Activated CD8-positive, alpha-beta T cell treated with anti-CD3 and anti-CD28 coated beads for 36 hours (primary cell): ENCODE measurements around the gene PTPRCAP. TPM values are rescaled to one million over a fixed set of nuclear protein-coding genes. Genes with fewer than 3 reads are reported as not detected.
A peak's percentile ranks its signal among the peaks of the same experiment; 100 is the strongest.

ENCODE experiments used
- ATAC-seq: fragments of 200-7000 bp; cut with Tn5 transposase; one replicate; pipeline ENCODE4 v1.10.0; 2021; ENCODE audit warnings: mild to moderate bottlenecking, moderate library complexity
- CTCF ChIA-PET: fragments of 350-600 bp; sonication (Branson Sonifier 250); formaldehyde crosslinking; loops from one replicate; lab custom pipeline; 2021; ENCODE audit warnings: antibody characterized with exemption; lab: Charles Lee
- POLR2A ChIA-PET: fragments of 350-600 bp; sonication (Branson Sonifier 250); formaldehyde crosslinking; loops from one replicate; lab custom pipeline; 2021; ENCODE audit warnings: antibody characterized with exemption; lab: Charles Lee
- DNase-seq: peaks from one replicate; pipeline ENCODE4 v3.0.0-alpha.2; 2020
- H3K27ac Mint-ChIP-seq: one replicate; pipeline ENCODE4 v1.8.0; 2021; ENCODE audit warnings: mild to moderate bottlenecking, mixed read lengths
- H3K27me3 Mint-ChIP-seq: one replicate; pipeline ENCODE4 v1.8.0; 2021; ENCODE audit warnings: mixed read lengths
- H3K36me3 Mint-ChIP-seq: one replicate; pipeline ENCODE4 v1.8.0; 2021; ENCODE audit warnings: low read depth, mixed read lengths
- H3K4me1 Mint-ChIP-seq: one replicate; pipeline ENCODE4 v1.8.0; 2021; ENCODE audit warnings: low read depth, mixed read lengths
- H3K4me3 Mint-ChIP-seq: one replicate; pipeline ENCODE4 v1.8.0; 2021; ENCODE audit warnings: mild to moderate bottlenecking, moderate library complexity, mixed read lengths
- H3K9me3 Mint-ChIP-seq: one replicate; pipeline ENCODE4 v1.8.0; 2021; ENCODE audit warnings: mixed read lengths
- CTCF ChIP-seq: fragments of 200-600 bp; IDR thresholded peaks from one replicate; pipeline ENCODE4 v1.8.0; 2022; ENCODE audit warnings: antibody characterized with exemption, mild to moderate bottlenecking
- intact Hi-C: fragments of 100-400 bp; cut with micrococcal nuclease; formaldehyde crosslinking; loops from one replicate; pipeline ENCODE4 v1.10.0; 2022
- total RNA-seq, 2 experiments: library from RNA; stranded (reverse); gene quantifications; one replicate each; pipeline ENCODE4 v1.2.3, GENCODE V29; 2021

PTPRCAP gene
- total RNA-seq, 2 experiments from 2014 or later = 107 to 114 TPM

GRCh38 chr11:67396587-67397389 lies 40.7 kb downstream of the PTPRCAP start:
- CTCF ChIA-PET = interaction anchor here (0.7 to 6.1 kb wide), 5 partner anchors 8 to 86 kb away, joined by 3 to 36 read pairs (median 4); partner anchors contain the start of gene AIP

GRCh38 chr11:67396259-67396581 lies 41.3 kb downstream of the PTPRCAP start:
- ATAC-seq (no peak), DNase-seq (no peak)
- H3K27ac Mint-ChIP-seq = peak overlapping the region; percentile 76
- peaks cover 44% of the 10 kb centered on the region for H3K36me3 Mint-ChIP-seq
- H3K27me3 Mint-ChIP-seq = no peaks in the 10 kb centered on the region
- intact Hi-C loops = no loop called here
- POLR2A ChIA-PET = interaction anchor here (1.0 to 7.9 kb wide), 5 partner anchors 12 to 45 kb away, joined by 3 to 28 read pairs (median 5); partner anchors contain the start of gene PTPRCAP
- H3K4me1 Mint-ChIP-seq = peaks cover 47% of the 10 kb centered on the region
- CTCF ChIA-PET = interaction anchor here (0.7 to 6.1 kb wide), 5 partner anchors 9 to 87 kb away, joined by 3 to 36 read pairs (median 4); partner anchors contain the start of gene AIP
- H3K4me3 Mint-ChIP-seq = no peak overlapping the region
- H3K9me3 Mint-ChIP-seq = no peaks in the 10 kb centered on the region
- TF ChIP-seq CTCF = no peak

More at GRCh38 chr11:67396587-67397389, 40.7 kb downstream of the PTPRCAP start:
- intact Hi-C loops = no loop called here
- ATAC-seq = no peak
- Mint-ChIP-seq H3K4me1 (peaks cover 46% of the 10 kb centered on the region), H3K4me3 (peak overlapping the region; percentile 20), H3K27me3 (no peaks in the 10 kb centered on the region), H3K9me3 (no peaks in the 10 kb centered on the region), H3K27ac (peak overlapping the region; percentile 92), H3K36me3 (peaks cover 44% of the 10 kb centered on the region)
- POLR2A ChIA-PET = interaction anchor here (0.6 to 7.9 kb wide), 7 partner anchors 10 to 135 kb away, joined by 3 to 28 read pairs (median 4); partner anchors contain the start of gene PTPRCAP
- no peak for TF ChIP-seq CTCF
- DNase-seq = peak; percentile 40

- CTCF ChIA-PET = interaction anchor here (0.8 to 6.1 kb wide), 4 partner anchors 14 to 87 kb away, joined by 3 to 36 read pairs (median 4); partner anchors contain the start of gene AIP
- H3K36me3 Mint-ChIP-seq = peaks cover 41% of the 10 kb centered on the region
- no peak for ATAC-seq
- POLR2A ChIA-PET = interaction anchor here (0.5 to 7.9 kb wide), 9 partner anchors 13 to 125 kb away, joined by 3 to 28 read pairs (median 4); partner anchors contain the start of gene PTPRCAP
- TF ChIP-seq CTCF = no peak
- no peak overlapping the region for H3K4me3 Mint-ChIP-seq
- H3K4me1 Mint-ChIP-seq = peaks cover 50% of the 10 kb centered on the region
- no peaks in the 10 kb centered on the region for H3K9me3 Mint-ChIP-seq
- no peak for DNase-seq
- intact Hi-C loops = no loop called here
- H3K27me3 Mint-ChIP-seq = no peaks in the 10 kb centered on the region
- no peak overlapping the region for H3K27ac Mint-ChIP-seq
Measured at GRCh38 chr11:67395555-67396258, 41.8 kb downstream of the PTPRCAP start.

GRCh38 chr11:67393990-67394389 lies 43.5 kb downstream of the PTPRCAP start:
- H3K4me1 Mint-ChIP-seq = peaks cover 47% of the 10 kb centered on the region
- H3K36me3 Mint-ChIP-seq = peaks cover 27% of the 10 kb centered on the region
- H3K4me3 Mint-ChIP-seq = peak overlapping the region; percentile 92
- no peaks in the 10 kb centered on the region for H3K27me3 Mint-ChIP-seq
- ATAC-seq = no peak
- intact Hi-C loops = no loop called here
- CTCF ChIA-PET = interaction anchor here (6.1 kb wide), 1 partner anchor 12 kb away, joined by 36 read pairs; no protein-coding TSS in a partner anchor
- no peak overlapping the region for H3K27ac Mint-ChIP-seq
- POLR2A ChIA-PET = interaction anchor here (1.3 to 7.9 kb wide), 4 partner anchors 8 to 43 kb away, joined by 5 to 40 read pairs (median 25); partner anchors contain the start of genes POLD4 and PPP1CA
- no peak for DNase-seq
- no peak for TF ChIP-seq CTCF
- no peaks in the 10 kb centered on the region for H3K9me3 Mint-ChIP-seq
